DOHH2 (cell line): ENCODE data around the gene CLCN6.

ENCODE experiments used
- H3F3A ChIP-seq: fragments of 200-600 bp; sonication (generic), shearing (Covaris generic); 2 replicates; pipeline ENCODE4 v1.6.0; 2016; ENCODE audit warnings: antibody characterized with exemption, mild to moderate bottlenecking; ENCODE audit not compliant: control insufficient read depth, insufficient read depth
- H3K27ac ChIP-seq: fragments of 200-600 bp; sonication (generic); 2 replicates; pipeline ENCODE4 v1.5.1; 2014; ENCODE audit warnings: low read depth, mild to moderate bottlenecking, low read length, moderate library complexity
- H3K27me3 ChIP-seq: fragments of 200-600 bp; sonication (generic); 2 replicates; pipeline ENCODE4 v1.6.1; 2014; ENCODE audit warnings: mild to moderate bottlenecking, low read length, mixed read lengths; ENCODE audit not compliant: control insufficient read depth
- H3K36me3 ChIP-seq: fragments of 200-600 bp; sonication (generic); 2 replicates; pipeline ENCODE4 v1.6.1; 2014; ENCODE audit warnings: mild to moderate bottlenecking, low read length, moderate library complexity, mixed read lengths; ENCODE audit not compliant: control insufficient read depth
- H3K4me1 ChIP-seq: fragments of 200-600 bp; sonication (generic); 2 replicates; pipeline ENCODE4 v1.6.1; 2014; ENCODE audit warnings: mild to moderate bottlenecking, low read length, mixed read lengths; ENCODE audit not compliant: control insufficient read depth
- H3K4me2 ChIP-seq: fragments of 200-600 bp; sonication (generic); 2 replicates; pipeline ENCODE4 v1.6.0; 2014; ENCODE audit warnings: mild to moderate bottlenecking, low read length, moderate library complexity
- H3K4me3 ChIP-seq: fragments of 200-600 bp; sonication (generic); 2 replicates; pipeline ENCODE4 v1.5.1; 2014; ENCODE audit warnings: mild to moderate bottlenecking, low read length, mixed read lengths
- H3K79me2 ChIP-seq: fragments of 200-600 bp; sonication (generic); 2 replicates; pipeline ENCODE4 v1.6.1; 2014; ENCODE audit warnings: mild to moderate bottlenecking, low read length, mixed read lengths; ENCODE audit not compliant: control insufficient read depth
- H3K9me2 ChIP-seq: fragments of 200-600 bp; sonication (generic); replicated peaks from 2 replicates; pipeline ENCODE4 v1.6.1; 2014; ENCODE audit warnings: mild to moderate bottlenecking, low read length, mixed read lengths; ENCODE audit not compliant: control insufficient read depth
- H3K9me3 ChIP-seq: fragments of 200-600 bp; sonication (generic); 2 replicates; pipeline ENCODE4 v1.6.1; 2014; ENCODE audit warnings: antibody characterized with exemption, low read length, mixed read lengths; ENCODE audit not compliant: control insufficient read depth, insufficient read depth
- H4K20me1 ChIP-seq: fragments of 200-600 bp; sonication (generic); 2 replicates; pipeline ENCODE4 v1.6.0; 2014; ENCODE audit warnings: low read depth, mild to moderate bottlenecking, antibody characterized with exemption, low read length, moderate library complexity; ENCODE audit not compliant: control insufficient read depth, insufficient read depth
- EZH2phosphoT487 ChIP-seq: fragments of 200-600 bp; sonication (generic); IDR thresholded peaks from 2 replicates; pipeline ENCODE4 v1.6.1; 2017; ENCODE audit warnings: borderline replicate concordance, mild to moderate bottlenecking, antibody characterized with exemption, low read length, moderate library complexity, mixed read lengths
- TF ChIP-seq, protein P1 (sequence below): fragments of 200-600 bp; sonication (generic); IDR thresholded peaks from one replicate; pipeline ENCODE4 v1.5.1; 2014; ENCODE audit warnings: antibody characterized with exemption, mild to moderate bottlenecking, low read depth, low read length; ENCODE audit not compliant: poor library complexity, severe bottlenecking

Gene CLCN6

DNA sequence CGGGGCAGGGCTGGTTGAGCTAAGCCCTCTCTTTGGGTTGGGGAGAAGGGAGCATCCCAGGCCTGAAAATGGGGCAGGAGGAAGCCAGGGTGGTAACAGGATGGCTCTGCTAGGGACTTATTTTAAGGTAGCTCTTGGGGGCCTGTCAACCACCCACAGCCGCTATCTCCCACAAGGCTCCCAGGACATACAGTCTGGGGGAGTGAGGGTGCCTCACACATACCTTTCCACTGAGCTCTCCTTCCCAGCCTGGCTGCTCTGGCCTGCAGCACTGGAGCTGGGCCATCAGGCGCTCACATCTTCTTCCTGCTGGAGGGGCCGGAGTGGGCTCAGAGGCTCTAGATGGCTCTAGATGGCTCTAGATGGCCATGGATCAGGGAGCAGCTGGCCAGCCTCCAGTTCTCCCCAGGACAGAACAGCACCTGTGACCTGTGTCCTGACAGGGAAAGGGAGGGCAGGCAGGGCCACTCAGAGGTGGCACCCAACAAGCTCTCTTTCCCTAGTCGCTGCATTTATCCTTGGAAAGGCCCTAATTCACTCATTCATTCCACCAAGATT, 63.7 kb downstream of the CLCN6 start:
- Histone ChIP-seq H3K4me2 (no peak overlapping the region), H3K27me3 (peaks cover 17% of the 10 kb centered on the region), H3F3A (no peaks in the 10 kb centered on the region), H3K79me2 (no peaks in the 10 kb centered on the region), H3K27ac (no peak overlapping the region), H3K9me2 (no peaks in the 10 kb centered on the region), H3K9me3 (no peaks in the 10 kb centered on the region), H3K4me1 (peaks cover under 1% of the 10 kb centered on the region), H4K20me1 (no peaks in the 10 kb centered on the region), H3K4me3 (no peak overlapping the region), H3K36me3 (no peaks in the 10 kb centered on the region)
- TF ChIP-seq, protein P1, sequence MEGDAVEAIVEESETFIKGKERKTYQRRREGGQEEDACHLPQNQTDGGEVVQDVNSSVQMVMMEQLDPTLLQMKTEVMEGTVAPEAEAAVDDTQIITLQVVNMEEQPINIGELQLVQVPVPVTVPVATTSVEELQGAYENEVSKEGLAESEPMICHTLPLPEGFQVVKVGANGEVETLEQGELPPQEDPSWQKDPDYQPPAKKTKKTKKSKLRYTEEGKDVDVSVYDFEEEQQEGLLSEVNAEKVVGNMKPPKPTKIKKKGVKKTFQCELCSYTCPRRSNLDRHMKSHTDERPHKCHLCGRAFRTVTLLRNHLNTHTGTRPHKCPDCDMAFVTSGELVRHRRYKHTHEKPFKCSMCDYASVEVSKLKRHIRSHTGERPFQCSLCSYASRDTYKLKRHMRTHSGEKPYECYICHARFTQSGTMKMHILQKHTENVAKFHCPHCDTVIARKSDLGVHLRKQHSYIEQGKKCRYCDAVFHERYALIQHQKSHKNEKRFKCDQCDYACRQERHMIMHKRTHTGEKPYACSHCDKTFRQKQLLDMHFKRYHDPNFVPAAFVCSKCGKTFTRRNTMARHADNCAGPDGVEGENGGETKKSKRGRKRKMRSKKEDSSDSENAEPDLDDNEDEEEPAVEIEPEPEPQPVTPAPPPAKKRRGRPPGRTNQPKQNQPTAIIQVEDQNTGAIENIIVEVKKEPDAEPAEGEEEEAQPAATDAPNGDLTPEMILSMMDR: no peak
- no peak for TF ChIP-seq EZH2phosphoT487

DNA sequence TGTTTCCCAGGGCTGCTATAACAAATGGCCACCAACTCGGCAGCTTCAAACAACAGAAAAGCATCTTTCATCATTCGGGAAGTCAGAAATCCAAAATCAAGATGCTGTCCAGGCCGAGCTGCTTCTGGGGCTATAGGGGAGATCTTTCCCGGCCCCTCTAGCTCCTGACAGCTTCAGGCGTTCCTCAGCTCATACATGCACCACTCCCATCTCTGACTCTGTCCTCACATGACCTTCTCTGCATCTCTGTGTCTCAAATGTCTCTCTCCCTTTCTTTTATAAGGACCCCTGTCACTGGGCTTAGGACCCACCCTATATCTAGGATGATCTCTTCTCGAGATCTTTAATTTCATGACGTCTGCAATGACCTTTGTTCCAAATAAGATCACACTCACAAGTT, 66.6 kb downstream of the CLCN6 start:
- no peak overlapping the region for H3K4me3 ChIP-seq
- H3K4me2 ChIP-seq: no peak overlapping the region
- H3K4me1 ChIP-seq: no peaks in the 10 kb centered on the region
- no peaks in the 10 kb centered on the region for H3K9me3 ChIP-seq
- no peaks in the 10 kb centered on the region for H4K20me1 ChIP-seq
- TF ChIP-seq, protein P1: no peak
- no peak for TF ChIP-seq EZH2phosphoT487
- no peaks in the 10 kb centered on the region for H3K36me3 ChIP-seq
- no peaks in the 10 kb centered on the region for H3F3A ChIP-seq
- H3K27me3 ChIP-seq: peaks cover 20% of the 10 kb centered on the region
- no peaks in the 10 kb centered on the region for H3K79me2 ChIP-seq
- no peaks in the 10 kb centered on the region for H3K9me2 ChIP-seq
- H3K27ac ChIP-seq: no peak overlapping the region

DNA sequence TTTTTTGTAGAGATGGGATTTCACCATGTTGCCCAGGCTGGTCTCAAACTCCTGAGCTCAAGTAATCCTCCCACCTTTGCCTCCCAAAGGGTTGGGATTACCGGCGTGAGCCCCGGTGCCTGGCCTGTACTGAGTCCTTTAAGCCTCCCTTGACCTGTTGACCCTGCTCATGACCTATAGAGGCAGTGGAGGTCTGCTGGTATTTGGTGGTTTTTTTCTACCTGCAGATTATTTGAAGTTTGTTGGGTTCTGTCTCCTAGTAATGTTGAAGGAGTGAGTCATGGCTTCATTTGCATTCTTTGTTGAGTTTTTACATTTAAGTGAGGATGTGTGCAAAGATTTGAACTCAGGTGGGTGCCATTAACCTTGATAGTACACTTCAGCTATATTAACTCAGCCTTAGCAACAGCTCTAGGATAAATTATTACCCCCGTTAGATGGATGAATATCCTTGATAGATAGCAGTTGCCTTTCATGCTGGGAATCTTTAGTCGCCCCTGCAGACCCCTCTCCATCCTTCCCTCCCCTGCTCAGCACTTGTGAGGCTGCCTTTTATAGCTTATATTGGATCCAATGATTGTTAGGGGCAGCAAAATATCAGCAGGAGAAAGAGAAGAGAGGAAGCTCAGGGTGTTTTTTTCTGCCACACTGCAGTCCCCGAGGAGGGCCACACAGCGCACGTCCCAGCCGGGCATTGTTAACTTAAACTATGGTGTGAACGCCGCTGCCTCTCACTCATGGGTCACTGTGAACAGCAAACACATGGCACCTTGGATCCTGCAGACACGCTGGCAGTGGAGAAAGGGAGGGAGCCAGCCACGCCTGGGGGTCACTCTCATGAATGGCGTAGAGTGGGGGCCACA, 67.6 kb downstream of the CLCN6 start:
- Histone ChIP-seq H3K27ac (no peak overlapping the region), H3K4me2 (no peak overlapping the region), H3K4me1 (no peaks in the 10 kb centered on the region), H3K36me3 (no peaks in the 10 kb centered on the region), H3K79me2 (no peaks in the 10 kb centered on the region), H3F3A (no peaks in the 10 kb centered on the region), H3K9me2 (no peaks in the 10 kb centered on the region), H4K20me1 (no peaks in the 10 kb centered on the region), H3K9me3 (no peaks in the 10 kb centered on the region), H3K27me3 (peaks cover 25% of the 10 kb centered on the region), H3K4me3 (no peak overlapping the region)
- TF ChIP-seq, protein P1: no peak
- TF ChIP-seq EZH2phosphoT487: no peak
